ENCODE measurements around the gene PIGS. TPM values are rescaled to one million over a fixed set of nuclear protein-coding genes. Genes with fewer than 3 reads are reported as not detected.

Gene PIGS
- total RNA-seq, 1 experiment from 2014 or later, result 64.2 TPM

GRCh38 chr17:28532050-28532960, 39.0 kb downstream of the PIGS start:
- ChIA-PET CTCF (no interaction called here), POLR2A (ENCODE audit: unreplicated experiment) (no interaction called here)
- H3K9me3 ChIP-seq (ENCODE audit: insufficient read depth, low read depth), result no peaks in the 10 kb centered on the region
- H3K4me3 ChIP-seq, result no peak overlapping the region
- no peak overlapping the region for H3K27ac ChIP-seq
- H2AFZ ChIP-seq, result no peak overlapping the region
- no peak for DNase-seq
- no peak overlapping the region for H3K4me2 ChIP-seq
- H3K27me3 ChIP-seq (ENCODE audit: insufficient read depth, low read depth), result peaks cover 7% of the 10 kb centered on the region; the same call in 1 of the 2 replicates
- intact Hi-C loops (cut with micrococcal nuclease; ENCODE audit: unreplicated experiment), result no loop called here
- H3K9me2 ChIP-seq (ENCODE audit: insufficient read depth), result no peaks in the 10 kb centered on the region
- peaks cover 18% of the 10 kb centered on the region for H3K4me1 ChIP-seq (replicated peaks; ENCODE audit: insufficient read depth)
- no peaks in the 10 kb centered on the region for H3K79me2 ChIP-seq (ENCODE audit: low read depth)
- no peak for TF ChIP-seq CTCF (conservative IDR thresholded peaks at IDR 0.05)
- no peak for TF ChIP-seq EZH2 (IDR thresholded peaks at IDR 0.05; ENCODE audit: low read depth)
- no peaks in the 10 kb centered on the region for H3K36me3 ChIP-seq (ENCODE audit: low read depth)
- peaks cover 2% of the 10 kb centered on the region; the same call in 1 of the 2 replicates for H3F3A ChIP-seq (ENCODE audit: insufficient read depth, low read depth)
- no TSS peak for BruUV-seq (replicated peaks)
- no peaks in the 10 kb centered on the region for H4K20me1 ChIP-seq (ENCODE audit: insufficient read depth)

- Histone ChIP-seq H3K27ac (no peak overlapping the region), H3K27me3 (ENCODE audit: insufficient read depth, low read depth) (peaks cover 4% of the 10 kb centered on the region; the same call in 1 of the 2 replicates), H3K4me2 (no peak overlapping the region), H3K79me2 (ENCODE audit: low read depth) (no peaks in the 10 kb centered on the region), H3K4me3 (no peak overlapping the region), H3F3A (ENCODE audit: insufficient read depth, low read depth) (peaks cover 5% of the 10 kb centered on the region; the same call in 1 of the 2 replicates), H3K9me3 (ENCODE audit: insufficient read depth, low read depth) (no peaks in the 10 kb centered on the region), H4K20me1 (ENCODE audit: insufficient read depth) (no peaks in the 10 kb centered on the region), H2AFZ (no peak overlapping the region), H3K36me3 (ENCODE audit: low read depth) (no peaks in the 10 kb centered on the region), H3K9me2 (ENCODE audit: insufficient read depth) (no peaks in the 10 kb centered on the region), H3K4me1 (replicated peaks; ENCODE audit: insufficient read depth) (peaks cover 24% of the 10 kb centered on the region)
- no peak for TF ChIP-seq EZH2 (IDR thresholded peaks at IDR 0.05; ENCODE audit: low read depth)
- no peak for TF ChIP-seq CTCF (conservative IDR thresholded peaks at IDR 0.05)
- CTCF ChIA-PET, result no interaction called here
- POLR2A ChIA-PET (ENCODE audit: unreplicated experiment), result no interaction called here
- no peak for DNase-seq
- intact Hi-C loops (cut with micrococcal nuclease; ENCODE audit: unreplicated experiment), result no loop called here
- BruUV-seq (replicated peaks), result no TSS peak
Measured at GRCh38 chr17:28530926-28531325, 40.4 kb downstream of the PIGS start.

GRCh38 chr17:28530250-28530649, 41.1 kb downstream of the PIGS start:
- Histone ChIP-seq H3K36me3 (ENCODE audit: low read depth) (no peaks in the 10 kb centered on the region), H3K4me2 (no peak overlapping the region), H3K79me2 (ENCODE audit: low read depth) (no peaks in the 10 kb centered on the region), H4K20me1 (ENCODE audit: insufficient read depth) (no peaks in the 10 kb centered on the region), H3K9me3 (ENCODE audit: insufficient read depth, low read depth) (no peaks in the 10 kb centered on the region), H3F3A (ENCODE audit: insufficient read depth, low read depth) (peaks cover 5% of the 10 kb centered on the region; the same call in 1 of the 2 replicates), H3K4me3 (no peak overlapping the region), H3K27ac (no peak overlapping the region), H3K4me1 (replicated peaks; ENCODE audit: insufficient read depth) (peaks cover 31% of the 10 kb centered on the region), H3K9me2 (ENCODE audit: insufficient read depth) (no peaks in the 10 kb centered on the region), H3K27me3 (ENCODE audit: insufficient read depth, low read depth) (peaks cover 4% of the 10 kb centered on the region; the same call in 1 of the 2 replicates), H2AFZ (no peak overlapping the region)
- intact Hi-C loops (cut with micrococcal nuclease; ENCODE audit: unreplicated experiment), result no loop called here
- TF ChIP-seq CTCF (conservative IDR thresholded peaks at IDR 0.05), result no peak
- no peak for TF ChIP-seq EZH2 (IDR thresholded peaks at IDR 0.05; ENCODE audit: low read depth)
- ChIA-PET POLR2A (ENCODE audit: unreplicated experiment) (no interaction called here), CTCF (no interaction called here)
- BruUV-seq (replicated peaks), result no TSS peak
- no peak for DNase-seq

Measured in PC-9 (cell line).